Muscle of back (tissue), 11 donors: Measurements from ENCODE around the gene KLK14. TPM values are rescaled to one million over a fixed set of nuclear protein-coding genes. Genes with fewer than 3 reads are reported as not detected.

Source experiments
- DNase-seq, 3 donors: peaks; one replicate each; pipeline versions ENCODE4 v3.0.0 to v3.0.0-alpha.2; 2013
- polyA plus RNA-seq, 10 donors: library from polyadenylated mRNA; unstranded; fragments of 120-200 nt; gene quantifications; one replicate each; pipeline ENCODE4 v1.2.1, GENCODE V29; 2013; ENCODE audit not compliant: insufficient read length in 10 of 10

KLK14 gene
- polyA plus RNA-seq, 10 donors, result 0.12 to 0.42 (median 0.23) TPM; not detected in 4

DNA sequence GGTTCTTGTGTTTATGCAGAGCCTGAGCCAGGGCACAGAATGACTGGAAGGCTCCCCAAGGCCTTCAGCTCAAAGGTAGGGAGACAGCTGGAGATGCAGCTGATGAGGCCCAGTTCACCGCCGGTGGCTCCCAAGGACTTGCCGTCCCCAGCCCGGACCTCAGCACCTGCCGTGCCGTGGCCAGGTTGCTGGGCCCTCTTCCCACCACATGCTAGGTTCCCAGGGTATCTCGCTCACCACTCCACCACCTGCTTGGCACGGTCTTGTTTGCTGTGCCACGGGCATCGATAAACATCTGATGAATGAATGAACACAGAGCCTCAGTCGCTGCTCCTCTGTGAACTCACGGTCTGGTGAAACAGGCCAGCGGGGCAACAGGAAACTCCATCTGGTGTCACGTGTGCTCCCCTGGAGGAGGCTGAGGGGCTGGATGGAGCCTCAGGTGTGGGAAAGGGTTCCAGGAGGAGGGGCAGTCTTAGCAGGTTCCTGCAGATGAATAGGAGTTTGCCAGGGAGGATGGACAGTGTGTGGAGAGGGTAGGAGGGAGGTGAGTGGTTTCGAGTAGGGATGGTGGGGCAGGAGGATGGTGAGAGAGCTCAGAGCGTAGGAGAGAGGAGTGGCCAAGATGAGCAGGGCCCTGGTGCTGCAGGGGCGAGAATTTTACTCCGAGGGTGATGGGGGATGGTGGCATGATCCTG, 3.6 kb upstream of the KLK14 start:
- no peak for DNase-seq

- no peak for DNase-seq
Observed at GRCh38 chr19:51084505-51084904, 1.8 kb upstream of the KLK14 start.

- no peak for DNase-seq
Observed at GRCh38 chr19:51083783-51084182, 1.1 kb upstream of the KLK14 start.

- no peak for DNase-seq
Observed at GRCh38 chr19:51083181-51083580, 494 bp upstream of the KLK14 start.

DNA sequence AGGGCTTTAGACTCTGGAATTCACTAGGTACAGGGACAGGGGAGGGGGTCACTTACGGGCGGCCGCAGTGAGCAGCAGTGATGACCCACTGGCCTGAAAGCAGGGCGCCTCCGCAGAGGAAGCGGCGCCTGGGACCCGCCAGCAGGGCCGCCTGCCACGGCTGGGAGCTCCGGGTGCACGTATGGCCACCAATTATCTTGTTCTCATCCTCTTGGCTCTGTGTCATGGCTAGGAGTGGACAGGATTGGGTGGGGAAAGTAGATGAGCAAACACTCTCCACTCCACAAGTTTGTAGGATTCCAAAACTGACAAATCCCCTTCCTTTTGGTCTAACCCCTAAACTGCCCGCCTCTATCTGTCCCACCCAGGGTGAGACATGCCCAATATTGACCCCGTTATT, 1.2 kb downstream of the KLK14 start:
- DNase-seq, result no peak

- DNase-seq, result no peak
Observed at GRCh38 chr19:51079481-51080110, 3.1 kb downstream of the KLK14 start.

DNA sequence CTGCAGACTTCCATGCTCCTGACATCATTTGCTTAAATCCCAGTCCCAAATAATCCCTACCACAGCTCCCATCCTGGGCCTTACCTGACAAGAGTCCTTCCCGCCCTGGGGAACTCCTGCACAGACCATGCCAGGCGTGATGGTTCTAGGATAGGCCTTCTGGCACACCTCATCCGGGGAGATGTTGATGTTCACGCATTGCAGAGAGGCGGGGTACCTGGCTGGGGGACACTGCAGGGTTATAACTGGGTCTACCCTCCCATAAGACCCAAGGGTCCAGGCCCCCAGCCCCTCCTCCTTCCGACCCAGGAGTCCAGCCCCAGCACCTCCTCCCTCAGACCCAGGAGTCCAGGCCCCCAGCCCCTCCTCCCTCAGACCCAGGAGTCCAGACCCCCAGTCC, 4.0 kb downstream of the KLK14 start:
- no peak for DNase-seq

DNA sequence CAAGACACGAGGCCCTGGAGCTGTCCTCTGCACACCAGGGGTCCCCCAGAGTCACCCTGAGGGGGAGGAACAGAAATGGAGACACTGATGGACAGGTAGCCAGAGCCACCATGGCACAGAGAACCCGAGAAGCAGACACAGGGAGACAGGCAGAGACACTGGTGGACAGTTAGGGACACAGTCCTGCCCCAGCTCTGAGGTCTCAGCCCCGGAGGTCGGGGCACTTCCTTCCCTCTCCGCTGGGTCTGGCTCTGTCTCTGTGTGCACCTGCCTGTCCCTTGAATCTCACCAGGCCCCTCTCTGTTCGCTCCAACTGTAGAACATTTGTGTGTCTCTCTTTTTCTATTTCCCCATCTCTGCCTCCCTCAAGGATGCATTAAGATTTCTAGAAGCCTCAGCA, 4.6 kb downstream of the KLK14 start:
- no peak for DNase-seq

DNA sequence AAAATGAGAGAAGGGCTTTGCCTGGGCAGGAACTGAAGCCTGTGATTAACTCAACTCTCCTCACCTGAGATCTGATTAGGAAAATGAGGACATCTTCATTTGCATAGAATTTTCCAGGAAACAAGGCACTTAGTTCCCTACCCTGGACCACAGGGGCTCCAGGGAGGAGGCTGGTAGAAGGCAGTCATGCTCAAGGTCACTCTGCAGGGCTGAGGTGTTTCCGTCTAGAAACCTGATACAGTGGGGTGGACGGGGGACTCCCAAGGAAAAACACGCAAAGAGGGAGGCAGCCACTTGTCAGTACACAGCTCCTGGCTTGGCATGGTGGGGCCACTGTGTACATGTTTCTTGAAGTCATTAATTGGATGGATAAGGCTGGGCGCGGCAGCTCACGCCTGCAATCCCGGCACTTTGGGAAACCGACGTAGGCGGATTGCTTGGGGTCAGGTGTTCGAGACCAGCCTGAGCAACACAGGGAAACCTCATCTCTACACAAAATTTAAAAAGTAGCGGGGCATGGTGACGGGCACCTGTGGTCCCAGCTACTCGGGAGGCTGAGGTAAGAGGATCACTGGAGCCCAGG, 6.0 kb downstream of the KLK14 start:
- no peak for DNase-seq

GRCh38 chr19:51075998-51076397, 6.7 kb downstream of the KLK14 start:
- no peak for DNase-seq

GRCh38 chr19:51071095-51071405, 11.6 kb downstream of the KLK14 start:
- DNase-seq, result no peak

GRCh38 chr19:51070334-51071094, 12.2 kb downstream of the KLK14 start:
- no peak for DNase-seq

DNA sequence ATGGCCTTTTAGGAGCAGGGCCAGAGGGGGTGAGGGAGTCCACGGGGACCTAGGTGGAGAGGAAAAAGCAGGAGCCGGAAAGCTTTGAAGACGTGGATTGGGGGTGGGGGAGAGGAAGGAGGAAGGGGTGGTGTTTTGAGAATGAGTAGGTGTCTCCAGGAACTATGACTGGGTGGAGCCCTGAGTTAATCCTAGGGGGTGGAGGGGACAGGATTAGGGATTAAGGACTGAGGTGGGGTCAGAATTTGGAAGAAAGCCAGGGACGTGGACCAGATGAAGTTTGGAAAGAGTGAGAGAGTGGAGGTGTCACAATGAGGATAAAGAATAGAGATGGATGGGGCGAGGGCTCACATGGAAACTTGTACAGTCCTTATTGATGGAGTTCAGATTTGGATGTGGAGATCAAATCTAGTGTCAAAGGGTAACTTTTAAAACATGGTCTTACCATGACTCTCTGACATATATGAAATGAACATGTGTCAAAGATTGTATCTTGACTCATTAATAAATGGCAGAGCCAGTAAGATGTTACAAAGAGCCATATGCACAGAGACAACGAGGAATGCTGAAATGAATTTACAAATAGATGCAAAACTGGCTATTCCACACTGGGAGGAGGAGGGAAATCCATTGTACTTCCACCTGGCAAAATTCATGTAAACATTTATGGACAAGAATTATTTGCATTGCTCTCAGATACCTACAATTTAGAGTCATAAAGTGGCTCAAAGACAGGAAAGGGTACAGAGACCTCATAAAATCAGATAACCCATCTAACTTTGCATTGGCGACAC, 16.1 kb downstream of the KLK14 start:
- no peak for DNase-seq

DNA sequence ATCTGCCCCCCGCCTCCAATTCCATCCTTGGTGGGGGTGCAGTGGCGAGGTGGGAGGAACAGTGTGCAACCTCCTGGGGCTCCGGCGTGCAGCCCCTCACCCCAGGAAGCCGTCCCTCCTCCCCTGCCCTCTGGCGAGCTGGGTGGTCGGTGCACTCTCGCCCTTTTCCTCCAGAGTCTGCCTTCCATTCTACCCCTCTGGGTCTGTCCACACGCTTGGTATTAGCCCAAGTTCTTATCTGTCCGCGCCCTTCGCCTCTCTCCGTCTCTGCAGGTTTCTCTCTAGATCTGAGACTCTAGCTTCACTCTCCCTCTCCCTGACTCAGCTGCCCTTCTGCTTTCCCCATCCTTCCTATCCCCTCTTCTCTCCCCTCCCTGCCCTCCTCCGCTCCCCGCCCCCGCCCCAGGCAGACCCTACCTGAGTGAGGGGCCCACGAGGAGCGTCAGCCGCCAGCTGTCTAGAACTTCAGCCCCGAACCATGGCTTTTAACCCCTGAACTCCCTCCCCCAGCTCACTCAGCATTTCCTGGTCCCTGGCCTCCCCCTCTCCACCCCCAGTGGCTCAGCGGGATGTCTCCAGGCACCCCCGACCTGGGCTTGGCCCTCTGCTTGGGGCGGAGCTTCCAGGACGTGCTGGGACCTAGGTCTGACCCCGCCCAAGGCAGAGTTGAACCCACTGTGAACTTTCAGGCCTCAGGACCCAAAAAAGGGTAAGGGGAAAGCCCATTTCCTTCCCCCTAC, 17.3 kb downstream of the KLK14 start:
- DNase-seq, result no peak

GRCh38 chr19:51064534-51065220, 18.0 kb downstream of the KLK14 start, which contains the start of gene KLK13:
Gene KLK13, minus strand, starts transcription at chr19:51065092. Its CDS starts 25 bp downstream, at chr19:51065067.
- no peak for DNase-seq

DNA sequence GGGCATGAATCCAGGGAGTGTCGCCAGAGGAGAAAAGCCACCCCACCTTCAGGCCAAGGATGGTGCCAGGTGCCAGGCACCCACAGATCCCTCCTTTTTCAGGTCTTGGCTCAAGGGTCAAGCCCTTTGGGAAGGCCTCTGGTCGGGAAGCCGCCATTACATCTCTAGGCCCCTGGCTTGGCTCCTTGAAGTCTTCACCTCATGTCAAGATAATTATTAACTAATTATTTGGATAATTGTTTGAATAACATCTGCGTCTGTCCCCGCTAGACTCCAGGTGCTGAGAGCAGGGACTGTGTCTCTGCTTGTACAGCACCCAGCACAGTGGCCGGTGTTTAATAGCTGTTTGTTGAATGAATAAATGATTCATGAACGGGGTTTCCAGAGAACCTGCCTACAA, 19.0 kb downstream of the KLK14 start:
- DNase-seq, result no peak

GRCh38 chr19:51060973-51061372, 21.7 kb downstream of the KLK14 start:
- DNase-seq, result no peak

DNA sequence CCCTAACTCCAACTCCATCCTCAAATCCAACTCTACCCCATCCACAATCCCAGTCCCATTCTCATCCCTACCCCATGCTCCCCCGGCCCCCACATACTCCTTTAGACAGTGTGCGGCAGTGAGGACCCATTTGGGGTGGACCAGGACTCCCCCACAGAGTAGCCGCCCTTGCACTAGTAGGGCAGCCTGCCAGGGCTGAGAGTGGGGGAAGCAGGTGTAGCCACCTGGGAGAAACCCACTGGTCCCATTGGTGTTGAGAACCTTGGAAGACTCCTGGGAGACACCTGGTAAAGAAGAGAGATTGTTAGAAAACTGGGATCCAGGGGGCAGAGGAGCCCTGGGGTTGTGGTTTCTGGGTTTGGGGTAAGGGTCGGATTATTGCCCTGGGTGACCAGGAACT, 22.4 kb downstream of the KLK14 start:
- DNase-seq, result no peak

DNA sequence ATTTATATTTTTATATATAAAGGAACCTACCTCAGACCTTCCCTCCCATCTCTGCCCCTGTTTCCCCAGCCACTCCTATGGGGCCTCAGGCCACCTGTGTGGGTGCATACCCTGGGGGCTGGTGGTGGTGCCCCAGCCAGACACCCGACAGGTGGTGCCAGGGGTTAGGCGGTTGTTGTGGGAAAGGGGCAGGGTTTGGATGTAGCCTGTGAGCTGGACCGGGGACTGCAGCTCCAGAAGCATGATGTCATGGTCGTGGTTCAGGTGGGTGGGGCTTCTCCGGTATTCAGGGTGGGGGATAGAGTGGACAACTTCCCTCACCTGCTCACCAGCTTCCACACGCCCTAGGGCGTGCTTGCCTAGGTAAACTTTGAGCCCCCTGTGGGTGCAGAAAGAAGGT, 23.0 kb downstream of the KLK14 start:
- no peak for DNase-seq

DNA sequence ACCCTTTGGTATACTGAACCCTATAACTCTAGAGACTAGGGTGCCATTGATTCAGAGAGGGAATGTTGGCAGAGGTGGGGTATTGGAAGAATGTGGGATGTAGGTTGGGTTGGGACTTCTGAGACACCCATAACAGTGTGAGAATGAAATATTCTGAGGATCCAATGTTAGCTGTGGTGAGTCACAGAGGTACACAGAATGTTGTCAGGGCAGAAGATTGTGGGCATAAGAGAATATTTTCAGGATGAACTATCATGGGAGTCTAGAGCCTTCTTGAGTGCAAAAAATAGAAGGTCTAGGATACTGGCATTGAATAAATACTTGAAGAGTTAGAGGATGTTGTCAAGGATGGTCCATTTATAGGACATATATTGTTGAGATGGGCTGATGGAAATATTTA, 26.8 kb downstream of the KLK14 start:
- DNase-seq, result no peak

DNA sequence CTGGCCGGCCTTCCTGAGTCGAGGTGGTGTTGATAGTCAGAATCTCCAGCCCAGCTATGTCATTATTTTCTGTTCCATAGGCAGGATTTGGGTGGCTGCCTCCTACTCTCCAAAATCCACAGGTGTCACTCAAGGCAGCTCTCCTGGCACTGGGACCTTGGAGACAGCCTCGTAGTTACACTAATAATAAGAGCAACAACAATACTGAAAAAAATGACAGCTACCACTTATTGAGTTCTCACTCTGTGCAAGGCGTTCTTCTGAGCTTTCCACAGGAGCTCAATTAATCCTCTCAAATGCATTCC, 35.7 kb downstream of the KLK14 start:
- no peak for DNase-seq
